HG02943 (cell line): ENCODE results near the gene SCMH1.
"Not testable (repeated sequence)": the region's sequence is repeated elsewhere in the genome, so short reads cannot be mapped to it uniquely, and the experiment has no call there.

Experiments
- ATAC-seq: cut with Tn5 transposase; IDR thresholded peaks from one replicate; pipeline ENCODE4 v1.9.1; 2021; ENCODE audit warnings: mild to moderate bottlenecking, low read depth, moderate library complexity; ENCODE audit not compliant: unreplicated experiment

SCMH1 gene

GRCh38 chr1:41218152-41218551 is 24.0 kb downstream of the SCMH1 start:
- ATAC-seq: no peak

GRCh38 chr1:41217441-41217840 is 24.7 kb downstream of the SCMH1 start:
- ATAC-seq: no peak

- no peak for ATAC-seq
Observed at GRCh38 chr1:41215623-41216022, 26.5 kb downstream of the SCMH1 start.

GRCh38 chr1:41213341-41213740 is 28.8 kb downstream of the SCMH1 start:
- no peak for ATAC-seq

GRCh38 chr1:41211608-41212007 is 30.5 kb downstream of the SCMH1 start:
- not testable (repeated sequence) for ATAC-seq

- ATAC-seq: not testable (repeated sequence)
Observed at GRCh38 chr1:41207053-41207452, 35.1 kb downstream of the SCMH1 start.

GRCh38 chr1:41200728-41201127 is 41.4 kb downstream of the SCMH1 start:
- no peak for ATAC-seq

GRCh38 chr1:41199375-41199774 is 42.7 kb downstream of the SCMH1 start:
- no peak for ATAC-seq

- no peak for ATAC-seq
Observed at GRCh38 chr1:41192456-41193178, 49.5 kb downstream of the SCMH1 start.

GRCh38 chr1:41184446-41184845 is 57.7 kb downstream of the SCMH1 start:
- no peak for ATAC-seq

- not testable (repeated sequence) for ATAC-seq
Observed at GRCh38 chr1:41178230-41178629, 63.9 kb downstream of the SCMH1 start.

GRCh38 chr1:41175546-41175945 is 66.6 kb downstream of the SCMH1 start:
- no peak for ATAC-seq

- no peak for ATAC-seq
Observed at GRCh38 chr1:41174170-41174569, 67.9 kb downstream of the SCMH1 start.

GRCh38 chr1:41173651-41174050 is 68.5 kb downstream of the SCMH1 start:
- ATAC-seq: no peak

- no peak for ATAC-seq
Observed at GRCh38 chr1:41171266-41171874, 70.7 kb downstream of the SCMH1 start.

GRCh38 chr1:41169799-41170180 is 72.3 kb downstream of the SCMH1 start:
- ATAC-seq: no peak

- no peak for ATAC-seq
Observed at GRCh38 chr1:41169066-41169798, 72.9 kb downstream of the SCMH1 start.

- ATAC-seq: no peak
Observed at GRCh38 chr1:41167667-41168066, 74.4 kb downstream of the SCMH1 start.

GRCh38 chr1:41164727-41165126 is 77.4 kb downstream of the SCMH1 start:
- no peak for ATAC-seq

GRCh38 chr1:41162441-41162840 is 79.7 kb downstream of the SCMH1 start:
- no peak for ATAC-seq

GRCh38 chr1:41161846-41162245 is 80.3 kb downstream of the SCMH1 start:
- no peak for ATAC-seq
